Tibial nerve (tissue), 4 donors: ENCODE results near the gene ATG5. TPM values are rescaled to one million over a fixed set of nuclear protein-coding genes. Genes with fewer than 3 reads are reported as not detected.

Experiments
- DNase-seq, 2 donors: peaks; one replicate each; pipeline ENCODE4 v3.0.0-alpha.2; 2019; ENCODE audit warnings: low spot score in 2 of 2
- H3K27ac ChIP-seq, 4 donors: fragments of 200-600 bp; sonication (generic) in 3 of 4; one replicate each; pipeline ENCODE4 v1.5.1; 2017 to 2019; ENCODE audit warnings: mild to moderate bottlenecking in 1 of 4
- H3K27me3 ChIP-seq, 2 donors: fragments of 200-600 bp; sonication (generic) in 1 of 2; one replicate each; pipeline versions ENCODE4 v1.5.1 to v1.6.0; 2017 to 2019
- H3K36me3 ChIP-seq, 3 donors: fragments of 200-600 bp; sonication (generic); one replicate each; pipeline ENCODE4 v1.5.1; 2018 to 2019
- H3K4me1 ChIP-seq, 4 donors: fragments of 200-600 bp; sonication (generic) in 3 of 4; one replicate each; pipeline ENCODE4 v1.5.1; 2017 to 2019
- H3K4me3 ChIP-seq, 4 donors: fragments of 200-600 bp; sonication (generic) in 3 of 4; one replicate each; pipeline ENCODE4 v1.5.1; 2017 to 2019; ENCODE audit warnings: mild to moderate bottlenecking in 1 of 4, moderate library complexity in 1 of 4
- H3K9me3 ChIP-seq, 4 donors: fragments of 200-600 bp; sonication (generic) in 3 of 4; one replicate each; pipeline ENCODE4 v1.5.1; 2017 to 2019
- CTCF ChIP-seq, 5 experiments: fragments of 200-600 bp in 3 of 5; fragments of 450-650 bp in 2 of 5; sonication (generic) in 3 of 5; IDR thresholded peaks; one replicate each; pipeline ENCODE4 v1.5.1; 2016 to 2019; ENCODE audit warnings: antibody characterized with exemption in 5 of 5, mild to moderate bottlenecking in 3 of 5, moderate library complexity in 2 of 5
- EP300 ChIP-seq, 2 donors: sonication (generic); formaldehyde crosslinking; IDR thresholded peaks; one replicate each; pipeline ENCODE4 v1.6.1; 2017; ENCODE audit warnings: antibody characterized with exemption in 2 of 2, mild to moderate bottlenecking in 1 of 2
- POLR2A ChIP-seq, 2 donors: fragments of 450-650 bp; IDR thresholded peaks; one replicate each; pipeline ENCODE4 v1.6.1; 2017; ENCODE audit warnings: antibody characterized with exemption in 2 of 2, mild to moderate bottlenecking in 2 of 2, moderate library complexity in 2 of 2
- WGBS, 2 donors: methylation state at CpG; one replicate each; pipeline ENCODE4 v1.1.5; 2018; 5-methylcytosine and 5-hydroxymethylcytosine counted together
- total RNA-seq, 4 donors: library from RNA; depleted of rRNA; stranded (reverse); fragments of >200 nt; gene quantifications; one replicate each; pipeline ENCODE4 v1.1.0, GENCODE V29; 2016

The ATG5 gene
- total RNA-seq, 4 donors from 2014 or later = 25.5 to 39.1 (median 35.7) TPM

- H3K36me3 ChIP-seq = no peaks in the 10 kb centered on the region
- no peaks in the 10 kb centered on the region for H3K9me3 ChIP-seq
- no peak for DNase-seq
- WGBS, 2 donors = 46 to 51% methylated on average over 7 of the region's 7 CpGs
- no peaks in the 10 kb centered on the region for H3K27me3 ChIP-seq
- H3K27ac ChIP-seq = no peak overlapping the region
- H3K4me1 ChIP-seq = peaks cover 0 to 3% (median 0%) of the 10 kb centered on the region in 4 donors
- TF ChIP-seq POLR2A (IDR thresholded peaks at IDR 0.05) = no peak
- TF ChIP-seq CTCF (IDR thresholded peaks at IDR 0.05) = no peak
- TF ChIP-seq EP300 (IDR thresholded peaks at IDR 0.05) = no peak
- H3K4me3 ChIP-seq = no peak overlapping the region
Observed at GRCh38 chr6:106145741-106146227, 179.8 kb downstream of the ATG5 start.

DNA sequence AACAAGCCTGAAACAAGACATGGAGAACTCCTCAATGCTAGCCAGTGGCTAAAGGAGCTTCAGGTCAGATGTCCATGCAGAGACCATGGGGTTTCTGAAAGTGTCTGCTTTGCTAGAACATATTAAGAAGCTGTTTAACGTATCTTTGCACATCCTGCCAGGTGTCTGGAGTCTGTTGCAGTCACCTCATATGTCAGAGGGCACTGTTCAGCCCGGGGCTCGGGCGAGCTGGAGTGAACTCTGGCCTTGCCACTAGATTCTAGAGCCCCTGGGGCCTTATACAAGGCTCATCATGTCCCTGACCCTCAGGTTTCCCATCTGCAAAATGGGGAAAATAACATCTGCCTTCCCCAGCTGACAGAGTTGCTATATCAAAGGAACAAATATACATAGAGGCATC, 180.4 kb downstream of the ATG5 start:
- WGBS, 2 donors = 60 to 77% methylated on average over 4 of the region's 4 CpGs
- H3K9me3 ChIP-seq = no peaks in the 10 kb centered on the region
- no peak overlapping the region for H3K27ac ChIP-seq
- H3K4me3 ChIP-seq = no peak overlapping the region
- no peaks in the 10 kb centered on the region for H3K36me3 ChIP-seq
- H3K4me1 ChIP-seq = peaks cover 0 to 3% (median 0%) of the 10 kb centered on the region in 4 donors
- TF ChIP-seq CTCF (IDR thresholded peaks at IDR 0.05) (no peak), POLR2A (IDR thresholded peaks at IDR 0.05) (no peak), EP300 (IDR thresholded peaks at IDR 0.05) (no peak)
- H3K27me3 ChIP-seq = no peaks in the 10 kb centered on the region
- no peak for DNase-seq

DNA sequence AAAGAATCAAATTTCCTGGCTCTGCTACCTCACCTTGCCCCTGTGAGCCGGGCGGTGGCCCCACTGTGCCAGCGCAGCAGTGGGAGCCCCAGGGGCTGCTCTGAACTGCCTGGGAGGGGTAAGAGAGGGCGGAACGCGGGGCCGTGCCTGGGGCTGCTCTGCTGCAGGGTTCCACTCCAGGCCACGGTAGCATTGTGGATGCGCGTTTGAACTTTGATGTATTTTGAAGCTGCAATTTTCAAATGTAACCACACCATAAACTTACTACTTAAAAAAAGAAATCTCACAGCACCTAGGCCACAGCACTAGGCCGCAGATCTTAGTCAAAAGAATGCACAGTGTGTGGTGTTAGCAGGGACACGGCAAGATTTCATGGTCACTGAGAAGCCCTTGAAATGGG, 181.9 kb downstream of the ATG5 start:
- Histone ChIP-seq H3K27ac (no peak overlapping the region), H3K36me3 (no peaks in the 10 kb centered on the region), H3K4me1 (peaks cover 0 to 3% (median 0%) of the 10 kb centered on the region in 4 donors), H3K9me3 (no peaks in the 10 kb centered on the region), H3K27me3 (no peaks in the 10 kb centered on the region), H3K4me3 (no peak overlapping the region)
- no peak for DNase-seq
- no peak for TF ChIP-seq CTCF (IDR thresholded peaks at IDR 0.05)
- no peak for TF ChIP-seq EP300 (IDR thresholded peaks at IDR 0.05)
- no peak for TF ChIP-seq POLR2A (IDR thresholded peaks at IDR 0.05)
- 81 to 89% methylated on average over 12 of the region's 12 CpGs for WGBS, 2 donors

DNA sequence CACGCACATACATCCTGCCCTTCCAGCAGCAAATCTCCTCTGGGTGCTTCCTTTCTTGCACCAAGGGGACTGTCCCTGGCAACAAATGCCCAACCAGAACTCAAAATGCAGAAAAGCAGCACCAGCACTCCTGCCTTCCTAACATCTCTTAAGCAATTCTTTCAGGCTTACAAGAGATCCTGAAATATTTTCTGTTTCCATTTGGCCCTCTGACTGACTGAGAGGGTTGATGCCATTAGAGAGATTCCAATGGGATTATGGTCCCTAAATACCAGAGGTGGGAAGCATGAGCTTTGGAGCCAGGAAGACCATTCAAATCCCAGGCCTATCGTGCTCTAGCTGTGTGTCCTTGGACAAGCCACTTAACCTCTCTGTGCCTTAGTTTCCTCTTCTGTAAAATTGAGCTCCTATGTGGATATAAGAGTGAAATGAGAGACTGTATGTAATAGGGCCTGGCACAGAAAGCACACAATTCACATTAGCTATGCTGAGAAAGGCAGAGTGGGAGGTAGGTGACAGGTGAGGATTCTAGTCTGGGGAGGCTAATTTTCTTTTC, 182.6 kb downstream of the ATG5 start:
- Histone ChIP-seq H3K9me3 (no peaks in the 10 kb centered on the region), H3K27ac (no peak overlapping the region), H3K4me3 (no peak overlapping the region), H3K36me3 (no peaks in the 10 kb centered on the region), H3K27me3 (no peaks in the 10 kb centered on the region), H3K4me1 (peaks cover 0 to 3% (median 0%) of the 10 kb centered on the region in 4 donors)
- TF ChIP-seq CTCF (IDR thresholded peaks at IDR 0.05) (no peak), EP300 (IDR thresholded peaks at IDR 0.05) (no peak), POLR2A (IDR thresholded peaks at IDR 0.05) (no peak)
- 78 to 79% methylated on average over 2 of the region's 2 CpGs for WGBS, 2 donors
- no peak for DNase-seq

- no peak for TF ChIP-seq EP300 (IDR thresholded peaks at IDR 0.05)
- no peak for TF ChIP-seq CTCF (IDR thresholded peaks at IDR 0.05)
- no peak for TF ChIP-seq POLR2A (IDR thresholded peaks at IDR 0.05)
- Histone ChIP-seq H3K4me3 (no peak overlapping the region), H3K9me3 (no peaks in the 10 kb centered on the region), H3K27me3 (no peaks in the 10 kb centered on the region), H3K27ac (no peak overlapping the region), H3K36me3 (no peaks in the 10 kb centered on the region), H3K4me1 (peaks cover 0 to 3% (median 0%) of the 10 kb centered on the region in 4 donors)
- 81 to 82% methylated on average over 9 of the region's 9 CpGs for WGBS, 2 donors
- DNase-seq = no peak
Observed at GRCh38 chr6:106141441-106142237, 183.9 kb downstream of the ATG5 start.
